NB4 (cell line): ENCODE measurements around the gene TLCD1.

Experiments used
- DNase-seq: peaks from one replicate; pipeline ENCODE4 v3.0.0; 2010; ENCODE audit warnings: low read depth
- H3K4me3 ChIP-seq: one replicate; pipeline ENCODE4 v1.5.1; 2011; ENCODE audit warnings: mild to moderate bottlenecking, low read depth, low read length, moderate library complexity
- MAX ChIP-seq: IDR thresholded peaks from 2 replicates; pipeline ENCODE4 v1.6.1; 2011; ENCODE audit warnings: low read depth, low read length
- MYC ChIP-seq: IDR thresholded peaks from 2 replicates; pipeline ENCODE4 v1.6.1; 2011; ENCODE audit warnings: low read depth, low read length
- POLR2A ChIP-seq: IDR thresholded peaks from 2 replicates; pipeline ENCODE4 v1.6.1; 2011; ENCODE audit warnings: mild to moderate bottlenecking; ENCODE audit not compliant: insufficient read length; ENCODE audit errors: extremely low read depth
- TF ChIP-seq, protein P1 (sequence below): IDR thresholded peaks from one replicate; pipeline ENCODE4 v1.5.1; 2012; ENCODE audit warnings: low read depth, low read length

TLCD1 gene

DNA sequence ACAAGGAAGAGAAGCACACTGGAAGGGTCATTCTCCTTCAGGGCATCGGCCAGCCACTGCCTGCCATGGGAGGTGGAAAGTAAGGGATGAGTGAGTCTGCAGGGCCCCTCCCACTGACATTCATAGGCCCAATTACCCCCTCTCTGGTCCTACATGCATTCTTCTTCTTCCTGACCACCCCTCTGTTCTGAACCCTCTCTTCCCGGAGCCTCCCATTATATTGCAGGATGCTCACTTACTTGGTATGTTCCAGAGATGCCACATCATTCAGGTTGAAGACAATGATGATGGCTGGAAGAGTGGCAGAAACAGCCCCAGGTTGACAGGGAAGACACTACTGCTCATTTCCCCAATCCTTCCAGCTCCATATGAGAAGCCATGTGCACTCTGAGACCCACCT is 10.8 kb downstream of the TLCD1 start:
- DNase-seq = no peak
- TF ChIP-seq POLR2A (no peak), MYC (no peak), MAX (no peak)
- TF ChIP-seq, protein P1, sequence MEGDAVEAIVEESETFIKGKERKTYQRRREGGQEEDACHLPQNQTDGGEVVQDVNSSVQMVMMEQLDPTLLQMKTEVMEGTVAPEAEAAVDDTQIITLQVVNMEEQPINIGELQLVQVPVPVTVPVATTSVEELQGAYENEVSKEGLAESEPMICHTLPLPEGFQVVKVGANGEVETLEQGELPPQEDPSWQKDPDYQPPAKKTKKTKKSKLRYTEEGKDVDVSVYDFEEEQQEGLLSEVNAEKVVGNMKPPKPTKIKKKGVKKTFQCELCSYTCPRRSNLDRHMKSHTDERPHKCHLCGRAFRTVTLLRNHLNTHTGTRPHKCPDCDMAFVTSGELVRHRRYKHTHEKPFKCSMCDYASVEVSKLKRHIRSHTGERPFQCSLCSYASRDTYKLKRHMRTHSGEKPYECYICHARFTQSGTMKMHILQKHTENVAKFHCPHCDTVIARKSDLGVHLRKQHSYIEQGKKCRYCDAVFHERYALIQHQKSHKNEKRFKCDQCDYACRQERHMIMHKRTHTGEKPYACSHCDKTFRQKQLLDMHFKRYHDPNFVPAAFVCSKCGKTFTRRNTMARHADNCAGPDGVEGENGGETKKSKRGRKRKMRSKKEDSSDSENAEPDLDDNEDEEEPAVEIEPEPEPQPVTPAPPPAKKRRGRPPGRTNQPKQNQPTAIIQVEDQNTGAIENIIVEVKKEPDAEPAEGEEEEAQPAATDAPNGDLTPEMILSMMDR = no peak
- H3K4me3 ChIP-seq = no peak overlapping the region

DNA sequence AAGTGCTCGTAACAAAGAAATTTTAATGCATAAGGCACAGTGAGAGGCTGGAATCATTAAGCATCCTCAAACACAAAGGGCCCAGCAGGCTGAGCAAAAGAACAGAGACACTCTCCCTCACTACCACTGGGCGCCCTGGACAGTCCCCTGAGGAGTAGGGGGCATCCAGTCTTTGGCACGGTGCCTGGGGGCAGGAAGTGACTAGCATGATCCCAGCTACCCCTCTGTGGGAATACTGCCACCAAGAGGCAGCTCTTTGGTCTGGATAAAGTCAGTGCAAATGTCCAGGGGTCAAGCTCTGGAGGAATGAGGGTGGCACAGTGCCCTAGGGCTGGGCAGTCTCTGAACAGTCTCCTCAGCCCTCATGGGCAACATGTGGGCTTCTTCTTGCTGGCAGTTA is 11.8 kb downstream of the TLCD1 start:
- TF ChIP-seq MAX (no peak), POLR2A (no peak), MYC (no peak)
- TF ChIP-seq, protein P1 = peak; percentile 14
- peak; percentile 35 for DNase-seq
- no peak overlapping the region for H3K4me3 ChIP-seq

GRCh38 chr17:28712705-28713415 is 13.2 kb downstream of the TLCD1 start:
- DNase-seq = no peak
- peak overlapping the region; percentile 55 for H3K4me3 ChIP-seq
- TF ChIP-seq MAX (no peak), POLR2A (no peak), MYC (no peak)
- TF ChIP-seq, protein P1 = no peak

- DNase-seq = peak; percentile 95
- peak; percentile 53 for TF ChIP-seq MYC
- TF ChIP-seq, protein P1 = no peak
- TF ChIP-seq POLR2A = peak; percentile 27
- H3K4me3 ChIP-seq = peak overlapping the region; percentile 68
Measured at GRCh38 chr17:28712032-28712704, 13.9 kb downstream of the TLCD1 start.

DNA sequence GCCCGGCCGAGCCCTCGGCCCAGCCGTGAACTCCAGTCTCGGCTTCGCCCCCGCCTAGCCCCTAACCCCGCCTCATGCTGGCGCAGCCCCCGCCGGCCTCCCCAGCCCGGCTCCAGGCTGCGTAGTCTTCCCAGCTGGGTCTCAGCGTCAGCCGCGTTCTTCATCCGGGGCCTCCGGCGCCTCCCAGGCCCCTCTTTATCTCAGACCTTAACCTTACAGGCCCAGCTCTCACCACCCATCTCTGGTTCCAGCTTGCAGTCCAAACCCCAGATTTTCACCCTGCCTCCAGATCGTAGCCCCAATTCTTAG is 14.4 kb downstream of the TLCD1 start, which contains the start of gene PROCA1:
Gene PROCA1, minus strand, starts transcription at position 166 of the 309 bp plus-strand sequence. CDS start 228 bp downstream, outside the sequence.
- TF ChIP-seq, protein P1 = no peak
- TF ChIP-seq MYC (no peak), POLR2A (no peak), MAX (no peak)
- peak within 1 kb of the TSS; percentile 88 for H3K4me3 ChIP-seq
- DNase-seq = no peak
